HG02870 (cell line): ENCODE data around the gene CHL1.
A peak's percentile ranks its signal among the peaks of the same experiment; 100 is the strongest.

Source experiments
- ATAC-seq: cut with Tn5 transposase; IDR thresholded peaks from one replicate; pipeline ENCODE4 v1.9.1; 2021; ENCODE audit warnings: mild to moderate bottlenecking, moderate library complexity; ENCODE audit not compliant: unreplicated experiment

CHL1 gene

DNA sequence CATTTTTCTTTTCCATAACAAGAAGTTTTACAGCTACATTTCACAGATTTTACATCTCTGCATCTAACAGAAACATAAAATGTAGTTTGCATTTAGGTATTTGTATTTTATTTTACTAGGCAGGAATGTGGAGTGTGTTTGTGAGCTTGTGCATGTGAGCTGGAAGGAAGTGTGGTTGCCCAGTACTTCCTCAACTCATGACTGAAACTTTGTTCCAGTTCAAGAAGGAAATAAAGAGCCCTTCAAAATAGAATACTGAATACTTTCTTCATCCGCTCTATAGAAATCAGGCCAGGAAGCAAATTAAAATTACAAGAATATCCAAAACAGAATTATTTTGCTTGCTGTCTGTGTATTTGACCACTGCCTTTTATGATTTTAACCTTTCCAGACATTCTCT is 81.3 kb downstream of the CHL1 start:
- ATAC-seq, result no peak

DNA sequence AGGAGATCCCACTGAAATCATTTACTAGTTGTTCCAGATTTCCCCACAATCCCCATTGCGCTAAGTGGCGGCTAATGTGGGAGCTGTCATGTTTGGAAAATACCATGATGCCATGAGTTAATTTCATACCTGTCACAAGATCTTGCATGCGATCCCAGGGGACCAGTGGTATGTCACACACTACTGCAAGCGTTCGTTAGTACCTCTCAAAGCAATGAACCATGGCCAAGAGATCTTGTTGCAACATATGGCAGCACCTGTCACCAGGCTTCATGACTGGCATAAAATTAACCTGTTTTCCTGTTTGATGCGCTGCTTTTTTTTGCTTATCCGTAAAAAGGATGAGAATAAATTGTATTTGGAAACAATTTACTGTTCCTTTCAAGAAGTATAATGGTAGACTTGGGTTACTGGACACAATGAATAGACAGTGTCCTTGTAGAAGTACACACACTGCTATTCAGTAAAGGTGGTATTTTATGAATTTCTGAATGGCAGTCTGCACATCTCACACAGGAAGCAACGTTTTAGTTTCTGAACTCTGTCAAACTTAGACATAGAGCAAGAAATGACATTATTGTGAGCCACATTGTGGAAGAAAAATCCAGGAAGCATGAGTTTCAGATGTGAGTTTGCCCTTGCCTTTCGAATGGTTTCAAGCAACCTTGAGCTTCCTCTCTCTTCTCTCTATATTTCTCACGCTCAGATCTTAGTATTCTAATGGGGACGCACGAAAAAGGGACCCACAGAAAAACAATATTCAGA is 81.9 kb downstream of the CHL1 start:
- peak; percentile 76 for ATAC-seq

- no peak for ATAC-seq
Observed at GRCh38 chr3:279325-279724, 82.8 kb downstream of the CHL1 start.

GRCh38 chr3:280681-281080 is 84.1 kb downstream of the CHL1 start:
- ATAC-seq, result no peak

DNA sequence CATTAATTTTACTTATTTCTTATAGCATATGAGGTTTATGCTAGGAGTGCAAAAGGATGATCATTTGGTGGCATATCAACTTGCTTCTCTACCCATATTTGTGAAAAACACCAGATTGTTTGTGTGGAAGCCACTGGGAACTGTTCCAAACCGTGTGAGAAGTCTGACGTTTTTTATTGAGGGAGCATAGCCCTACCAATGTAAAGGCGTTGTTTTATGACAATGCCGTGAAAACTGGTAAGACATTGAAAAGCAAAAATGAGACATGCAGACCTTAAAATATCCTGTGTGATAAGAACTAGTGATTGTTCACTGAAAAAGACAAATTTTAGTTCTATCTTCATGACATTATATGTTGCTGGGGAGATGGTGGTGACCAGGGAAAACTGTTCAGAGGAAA is 87.8 kb downstream of the CHL1 start:
- no peak for ATAC-seq

GRCh38 chr3:288417-288816 is 91.9 kb downstream of the CHL1 start:
- no peak for ATAC-seq

DNA sequence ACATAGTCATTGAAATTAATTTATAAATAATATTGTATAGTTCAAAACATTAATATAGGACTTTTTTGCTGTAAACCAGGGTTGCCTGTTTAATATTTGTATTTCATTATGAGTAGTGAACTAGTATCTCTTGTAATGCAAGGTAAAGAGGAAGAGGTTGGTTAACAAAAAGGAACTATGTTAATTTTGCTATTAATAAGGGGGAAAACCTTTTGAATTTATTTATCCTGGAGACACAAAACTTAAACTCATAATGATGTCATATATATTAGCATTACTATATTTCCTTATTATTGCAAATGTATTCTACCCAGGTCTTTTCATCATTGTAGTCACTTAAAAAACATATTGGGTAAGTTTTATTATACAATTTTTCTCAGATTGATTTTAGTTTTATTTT is 94.5 kb downstream of the CHL1 start:
- ATAC-seq, result no peak

DNA sequence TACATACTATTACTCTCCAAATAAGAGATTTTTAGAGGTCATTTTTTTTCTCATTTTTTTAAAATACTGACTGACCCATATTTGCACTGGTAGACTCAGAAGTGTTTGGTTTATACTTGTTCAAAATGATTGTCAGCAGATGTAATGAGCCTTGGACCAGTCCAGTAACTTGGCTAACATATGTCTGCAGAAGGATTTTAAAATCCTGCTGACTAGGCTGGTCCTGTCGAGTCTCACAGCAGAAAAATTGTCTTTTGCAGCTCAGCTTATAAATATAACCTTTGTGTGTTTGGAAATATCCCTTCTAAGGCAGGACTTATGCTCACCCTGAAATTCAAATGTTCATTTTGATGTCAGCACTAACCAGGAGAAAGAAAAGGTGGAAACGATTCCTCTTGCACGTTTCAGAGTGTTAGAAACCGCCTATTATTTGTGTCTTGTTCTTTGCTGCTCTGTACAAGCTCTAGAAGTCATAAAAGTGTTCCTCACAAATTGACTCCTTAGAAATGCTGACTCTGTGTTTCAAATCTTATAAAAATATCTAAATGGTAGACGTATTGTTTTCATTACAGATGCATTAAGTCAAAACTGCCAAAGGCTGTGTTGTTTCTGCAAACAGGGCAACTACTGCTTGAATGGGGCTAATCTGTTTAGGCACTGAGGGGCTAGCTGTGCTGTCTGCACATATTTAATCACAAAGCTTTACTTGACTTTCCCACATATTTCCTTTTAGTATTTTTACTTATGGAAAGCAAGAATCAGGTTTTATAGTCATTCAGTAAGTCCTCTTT is 95.3 kb downstream of the CHL1 start:
- no peak for ATAC-seq

DNA sequence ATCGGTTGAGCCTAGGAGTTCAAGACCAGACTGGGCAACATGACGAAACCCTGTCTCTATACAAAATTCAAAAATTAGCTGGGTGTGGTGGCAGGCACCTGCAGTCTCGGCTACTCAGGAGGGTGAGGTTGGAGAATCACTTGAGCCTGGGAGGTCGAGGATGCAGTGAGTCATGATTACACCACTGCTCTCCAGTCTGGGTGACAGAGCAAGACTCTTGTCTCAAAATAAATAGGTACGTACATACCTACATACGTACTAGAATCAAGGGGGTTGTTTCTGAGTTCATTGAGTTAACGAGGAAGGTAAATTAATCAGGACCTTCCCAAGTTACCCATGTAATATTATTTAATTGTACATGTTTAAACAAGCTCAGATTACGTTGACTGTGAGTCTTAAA is 97.5 kb downstream of the CHL1 start:
- ATAC-seq, result no peak

- ATAC-seq, result no peak
Observed at GRCh38 chr3:294581-294980, 98.0 kb downstream of the CHL1 start.

DNA sequence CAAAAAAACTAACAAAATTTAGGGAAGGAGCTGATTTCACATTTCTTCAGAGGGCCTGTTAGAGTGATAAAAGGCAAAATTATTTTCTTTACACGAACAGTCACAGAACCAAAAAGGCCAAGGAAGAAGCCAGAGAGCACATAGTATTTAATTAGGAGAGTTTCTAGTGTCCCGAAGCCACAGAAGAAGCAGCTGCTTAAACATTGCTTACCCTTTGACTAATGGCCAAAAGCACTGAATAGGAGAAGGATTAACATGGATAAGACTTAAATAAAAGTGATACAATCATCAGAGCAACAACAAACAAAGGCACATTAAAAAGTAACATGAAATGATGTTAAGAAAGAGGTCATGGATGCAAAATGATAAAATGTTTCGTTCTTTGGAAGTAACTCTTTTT is 98.6 kb downstream of the CHL1 start:
- no peak for ATAC-seq

DNA sequence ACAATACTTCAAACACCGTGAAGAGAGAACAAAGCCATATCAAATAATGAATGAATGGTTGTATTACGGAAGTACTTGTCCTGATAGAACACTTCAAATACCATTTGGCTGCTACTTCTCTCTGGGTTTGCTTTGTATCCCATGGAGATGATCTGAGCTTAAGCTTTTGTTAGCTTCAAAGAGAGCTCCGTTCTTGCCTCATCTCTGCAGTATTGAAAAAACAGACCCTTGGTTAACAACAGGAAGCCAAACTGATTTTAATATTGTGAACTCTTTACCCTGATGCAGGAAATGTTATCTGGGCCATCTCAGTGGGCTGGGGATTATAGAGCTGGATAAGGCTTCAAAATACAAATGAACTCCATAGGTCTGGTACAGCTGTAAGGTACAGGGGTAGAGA is 101.0 kb downstream of the CHL1 start:
- ATAC-seq, result no peak

DNA sequence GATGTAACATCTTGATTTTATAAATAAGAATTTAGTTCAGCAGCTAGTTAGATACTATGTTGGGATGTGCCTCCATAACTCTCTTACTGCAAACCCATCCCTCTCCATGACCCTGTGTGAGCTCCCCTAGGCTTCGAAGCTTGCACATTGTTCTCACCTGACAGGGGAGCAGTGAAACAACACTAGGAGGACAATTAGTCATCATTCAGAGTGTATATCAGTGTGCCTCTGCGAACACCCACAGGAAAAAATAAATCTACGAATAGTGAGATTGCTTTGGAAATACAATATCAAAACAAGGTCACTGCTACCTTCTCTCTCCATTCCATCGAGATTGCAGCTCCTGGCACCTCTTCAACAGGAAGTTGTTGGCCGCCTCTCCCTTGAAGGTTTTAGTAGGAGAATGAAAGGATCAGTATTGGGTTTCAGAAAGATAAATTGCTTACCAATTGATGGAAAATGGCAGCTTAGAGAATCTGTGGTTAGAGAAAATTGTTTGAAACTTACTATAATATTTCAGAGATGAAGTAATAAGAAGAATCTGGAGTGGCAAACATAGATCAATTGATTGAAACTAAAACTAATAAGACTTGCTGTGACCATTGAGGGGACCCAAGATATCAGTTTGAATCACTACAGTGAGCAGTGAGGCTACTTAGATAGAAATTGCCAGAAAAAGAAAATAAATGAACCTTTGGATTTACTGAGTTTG is 103.2 kb downstream of the CHL1 start:
- ATAC-seq, result no peak

GRCh38 chr3:307182-307581 is 110.6 kb downstream of the CHL1 start:
- no peak for ATAC-seq

DNA sequence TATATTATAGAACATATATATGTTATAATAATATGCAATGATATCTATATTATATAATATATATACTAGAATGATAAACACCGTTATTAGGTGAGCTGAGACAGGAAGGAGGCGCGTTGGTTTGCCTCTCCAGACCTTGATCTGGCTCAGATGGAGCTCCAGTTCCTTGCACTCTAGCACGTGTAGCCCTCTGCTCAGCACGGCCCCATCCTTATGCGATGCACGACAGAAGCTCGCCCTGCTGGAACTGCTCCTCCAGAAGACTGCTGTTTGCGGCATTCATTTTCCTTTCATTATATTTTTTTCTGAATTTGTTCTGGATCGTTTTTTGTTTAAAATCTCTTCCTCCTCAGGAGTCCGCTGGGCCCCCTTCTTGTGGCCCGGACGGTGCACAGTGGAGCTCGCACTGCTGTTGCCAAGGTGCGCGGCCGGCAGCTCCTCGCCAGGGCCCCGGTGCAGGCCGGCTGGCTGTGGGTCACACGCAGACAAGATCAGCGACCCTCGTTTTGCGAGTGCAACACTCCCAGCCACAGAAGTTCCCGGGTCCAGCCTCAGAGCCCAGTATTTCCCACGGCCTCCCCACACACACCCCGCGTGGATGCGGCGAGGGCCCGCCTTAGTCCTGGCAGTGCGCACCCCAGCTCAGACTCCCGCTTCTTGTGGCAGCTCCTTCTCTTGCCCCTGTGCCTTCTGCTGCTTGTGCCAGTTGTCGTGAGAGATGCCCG is 112.2 kb downstream of the CHL1 start:
- ATAC-seq, result no peak

DNA sequence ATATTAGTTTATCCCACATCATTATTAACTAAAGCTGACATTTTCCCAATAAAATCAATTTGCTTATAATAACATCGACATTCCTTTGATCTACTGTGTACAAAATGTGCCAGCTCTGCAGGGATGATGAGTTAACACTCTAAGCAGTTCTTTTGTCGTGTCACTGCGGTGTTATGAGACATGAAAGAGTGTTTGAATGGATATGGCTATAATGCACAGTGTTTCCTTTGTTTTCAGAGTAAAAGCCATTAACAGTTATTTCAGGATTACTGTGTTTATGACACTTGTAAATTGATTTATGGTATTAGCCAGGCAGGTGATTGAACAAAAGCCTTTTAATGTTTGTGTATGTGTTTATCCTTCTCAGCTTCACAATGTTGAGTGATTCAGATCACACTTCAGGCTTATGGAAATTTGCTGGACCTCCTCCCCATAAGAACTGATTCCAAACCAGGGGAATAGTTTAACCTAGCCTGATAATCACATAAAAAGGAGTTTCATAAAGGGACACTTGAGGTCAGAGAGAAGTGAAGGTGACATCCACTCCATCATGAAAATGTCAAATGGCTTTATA is 115.7 kb downstream of the CHL1 start:
- ATAC-seq, result no peak

- ATAC-seq, result no peak
Observed at GRCh38 chr3:312911-313310, 116.3 kb downstream of the CHL1 start.

- ATAC-seq, result no peak
Observed at GRCh38 chr3:317012-317411, 120.4 kb downstream of the CHL1 start.

GRCh38 chr3:318903-319302 is 122.3 kb downstream of the CHL1 start:
- no peak for ATAC-seq

DNA sequence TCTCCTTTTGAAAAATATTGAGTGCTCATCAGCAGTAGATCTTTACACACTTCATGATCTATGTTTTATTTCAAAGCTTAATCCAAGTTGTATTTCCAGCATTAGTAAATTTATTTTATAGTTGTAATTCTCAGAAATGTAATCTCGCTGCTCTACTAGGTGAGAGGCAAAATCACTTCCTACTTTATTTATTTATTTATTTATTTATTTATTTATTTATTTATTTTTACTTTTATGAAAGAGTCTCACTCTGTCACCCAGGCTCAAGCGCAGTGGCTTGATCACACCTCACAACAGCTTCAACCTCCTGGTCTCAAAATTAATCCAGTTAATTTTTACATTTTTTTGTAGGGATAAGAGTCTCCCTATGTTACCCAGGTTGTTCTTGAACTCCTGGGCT is 127.9 kb downstream of the CHL1 start:
- ATAC-seq, result no peak

DNA sequence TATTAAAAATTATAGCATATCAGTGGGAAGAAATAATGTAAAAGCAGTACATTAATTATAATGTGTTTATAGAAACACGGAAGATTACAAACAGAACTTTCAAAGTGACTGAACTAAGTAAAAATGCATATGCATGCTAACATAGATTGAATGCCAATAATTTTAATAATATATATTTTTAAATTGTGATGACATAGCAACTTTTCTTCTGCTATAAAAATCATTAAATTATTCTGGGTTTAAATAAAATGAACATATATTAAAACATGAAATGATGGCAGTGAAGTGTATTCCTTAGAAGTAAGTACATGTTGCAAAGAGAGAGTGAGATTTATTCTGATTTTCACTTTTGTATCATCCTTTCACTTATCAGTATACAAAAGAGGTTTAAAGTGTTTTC is 128.9 kb downstream of the CHL1 start:
- no peak for ATAC-seq
